ENCODE results near the gene VPREB3. TPM values are rescaled to one million over a fixed set of nuclear protein-coding genes. Genes with fewer than 3 reads are reported as not detected.

The VPREB3 gene
- total RNA-seq = not detected in 2 replicates

GRCh38 chr22:23754220-23754919 lies at the start of gene VPREB3:
Gene VPREB3 (minus strand): TSS chr22:23754425. CDS start chr22:23754363, 62 bp downstream.

GRCh38 chr22:23786752-23787599 lies 32.8 kb upstream of the VPREB3 start, which contains the start of gene SMARCB1:
Gene SMARCB1 (plus strand): TSS chr22:23786966. CDS start chr22:23787170, 204 bp downstream.

GRCh38 chr22:23772649-23773473 lies 18.6 kb upstream of the VPREB3 start, which contains the start of gene MMP11:
Gene MMP11 (plus strand): TSS chr22:23772849. CDS start chr22:23772871, 22 bp downstream.

GRCh38 chr22:23767673-23768548 lies 13.7 kb upstream of the VPREB3 start, which contains the start of gene CHCHD10:
Gene CHCHD10 (minus strand): TSS chr22:23767972. CDS start chr22:23767874, 98 bp downstream.

GRCh38 chr22:23762842-23763578 lies 8.8 kb upstream of the VPREB3 start, which contains the start of gene C22orf15:
Gene C22orf15 (plus strand): TSS chr22:23762990. CDS start chr22:23763307, 317 bp downstream.

GRCh38 chr22:23750714-23751440 lies 3.3 kb downstream of the VPREB3 start, which contains the start of gene ZNF70:
Gene ZNF70 (minus strand): TSS chr22:23751112. CDS start chr22:23745140, 5,972 bp downstream.

Other genes with a start within 250 kb of the VPREB3 start
- gene IGLL1, start 174.1 kb downstream of the VPREB3 start, total RNA-seq = not detected in 2 replicates
- gene DRICH1, start 122.1 kb downstream of the VPREB3 start, total RNA-seq = not detected in 2 replicates
- gene RGL4, start 63.4 kb downstream of the VPREB3 start, total RNA-seq = not detected in 2 replicates
- gene ZNF70, start 3.3 kb downstream of the VPREB3 start, total RNA-seq = 6.8 and 10.4 TPM in 2 replicates
- 1.8 and 2.2 TPM in 2 replicates for gene C22orf15, start 8.6 kb upstream of the VPREB3 start, total RNA-seq
- 2.6 and 4.3 TPM in 2 replicates for gene CHCHD10, start 13.5 kb upstream of the VPREB3 start, total RNA-seq
- 15.6 and 16.9 TPM in 2 replicates for gene MMP11, start 18.4 kb upstream of the VPREB3 start, total RNA-seq
- 59.9 and 73.2 TPM in 2 replicates for gene SMARCB1, start 32.5 kb upstream of the VPREB3 start, total RNA-seq
- 0.16 and 0.36 TPM in 2 replicates for gene DERL3, start 84.6 kb upstream of the VPREB3 start, total RNA-seq
- gene SLC2A11, start 103.5 kb upstream of the VPREB3 start, total RNA-seq = 9.2 and 12.7 TPM in 2 replicates
- gene MIF, start 140.0 kb upstream of the VPREB3 start, total RNA-seq = 121 and 141 TPM in 2 replicates
- 0.16 and 3.3 TPM in 2 replicates for gene GSTT2B, start 206.8 kb upstream of the VPREB3 start, total RNA-seq
- gene DDTL, start 212.5 kb upstream of the VPREB3 start, total RNA-seq = 0.61 TPM in 1 of 2 replicates, not detected in the other
- gene DDT, start 220.0 kb upstream of the VPREB3 start, total RNA-seq = 48.4 and 59.9 TPM in 2 replicates
- 0.16 and 2.3 TPM in 2 replicates for gene GSTT2, start 225.7 kb upstream of the VPREB3 start, total RNA-seq